Measurements from ENCODE around the gene KPNA3. TPM values are rescaled to one million over a fixed set of nuclear protein-coding genes. Genes with fewer than 3 reads are reported as not detected.
"Not testable (repeated sequence)": the region's sequence is repeated elsewhere in the genome, so short reads cannot be mapped to it uniquely, and the experiment has no call there.

Gene KPNA3
- total RNA-seq, 1 donor from 2014 or later, result 70.5 TPM

GRCh38 chr13:49806126-49806536 lies 13.6 kb upstream of the KPNA3 start:
- DNase-seq, result no peak

- not testable (repeated sequence) for DNase-seq
Measured at GRCh38 chr13:49803047-49803446, 10.6 kb upstream of the KPNA3 start.

- DNase-seq, result no peak
Measured at GRCh38 chr13:49802426-49802825, 9.9 kb upstream of the KPNA3 start.

- peak; percentile 61 for DNase-seq
Measured at GRCh38 chr13:49791711-49792549, 552 bp downstream of the KPNA3 start.

GRCh38 chr13:49791315-49791710 lies 1.2 kb downstream of the KPNA3 start:
- no peak for DNase-seq

GRCh38 chr13:49789968-49790367 lies 2.5 kb downstream of the KPNA3 start:
- DNase-seq, result no peak

GRCh38 chr13:49786401-49787008 lies 6.0 kb downstream of the KPNA3 start:
- DNase-seq, result no peak

- DNase-seq, result no peak
Measured at GRCh38 chr13:49784886-49785570, 7.5 kb downstream of the KPNA3 start.

GRCh38 chr13:49783865-49784264 lies 8.6 kb downstream of the KPNA3 start:
- no peak for DNase-seq

- no peak for DNase-seq
Measured at GRCh38 chr13:49782784-49783183, 9.7 kb downstream of the KPNA3 start.

GRCh38 chr13:49781806-49782205 lies 10.7 kb downstream of the KPNA3 start:
- no peak for DNase-seq

GRCh38 chr13:49779721-49780120 lies 12.8 kb downstream of the KPNA3 start:
- no peak for DNase-seq

- no peak for DNase-seq
Measured at GRCh38 chr13:49777746-49778614, 14.5 kb downstream of the KPNA3 start.

GRCh38 chr13:49776871-49777270 lies 15.6 kb downstream of the KPNA3 start:
- no peak for DNase-seq

GRCh38 chr13:49774376-49775005 lies 18.0 kb downstream of the KPNA3 start:
- no peak for DNase-seq

- no peak for DNase-seq
Measured at GRCh38 chr13:49772828-49773227, 19.7 kb downstream of the KPNA3 start.

GRCh38 chr13:49761811-49762210 lies 30.7 kb downstream of the KPNA3 start:
- DNase-seq, result not testable (repeated sequence)

- no peak for DNase-seq
Measured at GRCh38 chr13:49760558-49760957, 31.9 kb downstream of the KPNA3 start.

GRCh38 chr13:49759503-49759902 lies 33.0 kb downstream of the KPNA3 start:
- DNase-seq, result no peak

- no peak for DNase-seq
Measured at GRCh38 chr13:49756263-49756662, 36.2 kb downstream of the KPNA3 start.

GRCh38 chr13:49754146-49754545 lies 38.3 kb downstream of the KPNA3 start:
- DNase-seq, result no peak

- no peak for DNase-seq
Measured at GRCh38 chr13:49749848-49750247, 42.6 kb downstream of the KPNA3 start.

Data from occipital lobe (tissue), 2 donors.